BJ (cell line): Measurements from ENCODE around the gene SORCS2. TPM values are rescaled to one million over a fixed set of nuclear protein-coding genes. Genes with fewer than 3 reads are reported as not detected.

ENCODE experiments used
- CTCF ChIA-PET: fragments of 350-600 bp; formaldehyde crosslinking; extraction: SDS; loops from one replicate; lab custom pipeline; 2021; ENCODE audit warnings: antibody characterized with exemption, inconsistent platforms; lab: Yijun Ruan, JAX
- POLR2A ChIA-PET: fragments of 300-600 bp; sonication (Branson Sonifier 250); formaldehyde crosslinking; extraction: SDS; loops from one replicate; lab custom pipeline; 2021; ENCODE audit warnings: antibody characterized with exemption; lab: Charles Lee
- DNase-seq: peaks from one replicate; pipeline ENCODE4 v3.0.0-alpha.2; 2011; ENCODE audit warnings: low read depth
- H3K27me3 ChIP-seq: 2 replicates; pipeline ENCODE4 v1.6.0; 2011; ENCODE audit warnings: low read length; ENCODE audit not compliant: control insufficient read depth, insufficient read depth
- H3K36me3 ChIP-seq: 2 replicates; pipeline ENCODE4 v1.5.1; 2011; ENCODE audit warnings: low read length; ENCODE audit not compliant: control insufficient read depth, insufficient read depth
- H3K4me3 ChIP-seq: 2 replicates; pipeline ENCODE4 v1.5.1; 2011; ENCODE audit warnings: low read depth, mild to moderate bottlenecking, control low read depth, low read length
- polyA plus RNA-seq: library from polyadenylated mRNA; depleted of rRNA; stranded (reverse); fragments of >200 nt; gene quantifications from 2 replicates; pipeline ENCODE4 v1.2.3, GENCODE V29; 2011
- TF ChIP-seq, protein P1 (sequence below): IDR thresholded peaks from 2 replicates; pipeline ENCODE4 v1.5.1; 2011; ENCODE audit warnings: low read depth, mild to moderate bottlenecking, control low read depth, inconsistent platforms, low read length, moderate library complexity; ENCODE audit not compliant: insufficient read depth

Gene SORCS2
- polyA plus RNA-seq, 1 experiment: 0.63 TPM

DNA sequence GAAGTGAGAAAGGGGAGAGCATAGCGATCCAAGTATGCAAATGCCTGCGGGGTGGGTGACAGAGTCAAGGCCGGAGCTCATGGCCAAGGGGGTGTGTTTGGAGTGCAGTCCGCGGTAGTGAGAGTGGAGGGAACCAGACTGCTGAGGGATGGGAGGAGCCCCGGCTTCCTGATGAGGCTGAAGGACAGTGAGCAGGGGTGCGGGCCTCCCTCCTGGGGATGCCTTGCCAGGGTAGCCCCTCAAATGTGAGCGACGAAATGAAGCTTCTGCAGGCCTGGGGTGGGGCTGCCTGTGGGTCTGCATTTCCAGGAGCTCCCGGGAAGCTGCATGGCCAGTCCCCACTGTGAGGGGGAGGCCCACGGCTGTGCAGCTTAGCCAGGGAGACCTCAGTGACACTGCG, 197.4 kb downstream of the SORCS2 start:
- CTCF ChIA-PET: interaction anchor here (0.6 kb wide), 1 partner anchor 63 kb away, joined by 4 read pairs; no protein-coding TSS in a partner anchor
- TF ChIP-seq, protein P1, sequence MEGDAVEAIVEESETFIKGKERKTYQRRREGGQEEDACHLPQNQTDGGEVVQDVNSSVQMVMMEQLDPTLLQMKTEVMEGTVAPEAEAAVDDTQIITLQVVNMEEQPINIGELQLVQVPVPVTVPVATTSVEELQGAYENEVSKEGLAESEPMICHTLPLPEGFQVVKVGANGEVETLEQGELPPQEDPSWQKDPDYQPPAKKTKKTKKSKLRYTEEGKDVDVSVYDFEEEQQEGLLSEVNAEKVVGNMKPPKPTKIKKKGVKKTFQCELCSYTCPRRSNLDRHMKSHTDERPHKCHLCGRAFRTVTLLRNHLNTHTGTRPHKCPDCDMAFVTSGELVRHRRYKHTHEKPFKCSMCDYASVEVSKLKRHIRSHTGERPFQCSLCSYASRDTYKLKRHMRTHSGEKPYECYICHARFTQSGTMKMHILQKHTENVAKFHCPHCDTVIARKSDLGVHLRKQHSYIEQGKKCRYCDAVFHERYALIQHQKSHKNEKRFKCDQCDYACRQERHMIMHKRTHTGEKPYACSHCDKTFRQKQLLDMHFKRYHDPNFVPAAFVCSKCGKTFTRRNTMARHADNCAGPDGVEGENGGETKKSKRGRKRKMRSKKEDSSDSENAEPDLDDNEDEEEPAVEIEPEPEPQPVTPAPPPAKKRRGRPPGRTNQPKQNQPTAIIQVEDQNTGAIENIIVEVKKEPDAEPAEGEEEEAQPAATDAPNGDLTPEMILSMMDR: no peak
- H3K27me3 ChIP-seq: 0 out of 2 replicates have a peak, but pooled peaks cover 2% of the 10 kb centered on the region
- no peaks in the 10 kb centered on the region for H3K36me3 ChIP-seq
- POLR2A ChIA-PET: no interaction called here
- DNase-seq: no peak
- no peak overlapping the region for H3K4me3 ChIP-seq

DNA sequence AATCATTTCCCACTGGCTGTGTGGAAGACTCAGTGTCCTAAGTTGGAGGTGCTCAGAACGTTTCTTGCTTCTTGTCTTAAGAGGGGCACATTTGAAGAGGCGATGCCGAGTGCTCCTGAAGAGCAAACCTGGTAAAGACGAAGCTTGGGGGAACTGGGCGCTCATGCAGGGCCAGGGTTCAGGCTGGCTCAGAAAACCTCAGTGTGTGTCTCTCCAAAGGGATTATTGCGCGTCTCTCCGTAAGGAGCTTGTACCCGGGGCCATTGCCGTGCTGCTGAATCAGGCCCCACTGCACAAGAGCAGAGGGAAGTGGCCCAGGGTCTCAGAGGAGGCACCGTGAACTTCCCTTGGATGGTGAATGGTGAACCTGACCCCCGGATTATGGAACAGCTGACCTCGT, 198.0 kb downstream of the SORCS2 start:
- POLR2A ChIA-PET: no interaction called here
- TF ChIP-seq, protein P1: no peak
- no peak for DNase-seq
- no peak overlapping the region for H3K4me3 ChIP-seq
- no peaks in the 10 kb centered on the region for H3K36me3 ChIP-seq
- 0 out of 2 replicates have a peak, but pooled peaks cover 2% of the 10 kb centered on the region for H3K27me3 ChIP-seq
- CTCF ChIA-PET: no interaction called here

DNA sequence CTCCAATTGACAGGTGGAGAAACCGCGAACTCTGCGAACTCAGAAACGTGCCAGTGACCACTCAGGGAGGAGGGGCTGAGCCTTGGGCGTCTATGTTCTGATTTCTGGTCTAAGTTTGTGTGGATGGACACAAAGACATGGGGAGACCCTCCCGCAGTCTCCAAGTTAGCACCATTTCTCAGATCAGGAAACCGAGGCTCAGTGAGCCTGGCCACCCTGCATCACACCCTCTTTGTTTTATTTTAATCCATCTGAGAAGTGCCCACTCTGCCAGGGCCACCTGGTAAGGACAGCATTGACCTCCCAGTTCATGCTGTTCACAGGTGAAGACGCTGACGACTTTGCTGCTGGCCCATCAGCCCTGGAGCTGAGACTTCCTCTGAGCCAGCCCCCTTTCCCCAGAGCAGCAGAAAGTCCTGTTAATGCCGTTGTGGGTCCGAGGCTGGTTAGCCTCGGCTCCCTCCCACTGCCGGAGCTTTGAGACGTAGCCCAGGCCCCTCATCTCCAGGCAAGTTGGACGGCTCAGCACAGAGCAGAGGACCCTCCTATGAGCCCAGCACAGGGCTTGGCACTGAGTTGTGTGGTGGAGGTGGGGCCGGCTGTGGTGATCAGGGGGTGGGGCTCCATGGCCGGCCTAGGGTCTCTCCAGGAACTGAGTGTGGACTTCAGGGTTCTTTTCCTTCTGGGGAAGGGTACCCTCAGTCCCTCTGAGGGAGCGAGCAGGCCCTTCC, 198.7 kb downstream of the SORCS2 start:
- no peak for DNase-seq
- H3K36me3 ChIP-seq: no peaks in the 10 kb centered on the region
- peaks cover 5% of the 10 kb centered on the region for H3K27me3 ChIP-seq
- TF ChIP-seq, protein P1: no peak
- ChIA-PET POLR2A (no interaction called here), CTCF (interaction anchor here (1.1 kb wide), 1 partner anchor 10 kb away, joined by 4 read pairs; no protein-coding TSS in a partner anchor)
- H3K4me3 ChIP-seq: no peak overlapping the region

DNA sequence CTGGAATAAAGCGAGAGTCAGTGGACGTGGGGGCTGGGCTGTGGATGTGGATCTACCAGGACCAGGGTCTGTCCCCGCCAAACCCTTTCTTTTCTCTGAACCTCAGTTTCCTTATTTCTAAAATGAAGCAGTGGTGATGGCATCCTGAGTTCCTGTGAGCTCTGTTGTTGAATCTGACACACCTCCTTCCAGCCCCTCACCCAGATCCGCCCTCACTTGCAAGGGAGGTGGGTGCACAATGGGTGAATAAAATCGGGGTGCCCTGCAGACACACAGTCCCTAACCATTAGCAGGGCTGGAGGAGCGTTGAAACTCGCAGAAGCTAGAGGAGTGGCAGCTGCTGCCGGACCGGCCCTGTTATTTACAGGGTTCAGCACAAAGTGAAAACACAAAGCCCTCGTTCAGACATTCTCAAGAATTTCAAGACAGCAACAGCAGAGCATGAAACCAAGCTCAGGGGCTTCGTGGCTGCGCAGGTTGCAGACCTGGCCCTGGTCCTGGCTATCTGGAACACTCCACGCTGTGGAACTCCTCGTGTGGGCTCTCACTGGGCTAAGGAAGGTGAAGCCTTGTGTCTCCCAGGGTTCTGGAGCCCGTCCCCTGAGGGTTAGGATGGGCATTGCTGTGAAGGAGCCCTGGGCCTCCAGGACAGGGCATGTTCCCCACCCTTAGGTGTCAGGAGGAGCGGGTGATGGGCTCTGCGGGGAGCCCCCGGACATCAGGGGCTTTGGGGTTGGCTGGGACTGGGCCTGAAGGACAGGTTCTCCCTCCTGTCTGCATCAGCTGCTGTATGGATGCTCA, 199.5 kb downstream of the SORCS2 start:
- CTCF ChIA-PET: interaction anchor here (1.1 to 1.4 kb wide), 2 partner anchors 11 to 200 kb away, joined by 4 to 6 read pairs; partner anchors contain the start of gene SORCS2
- POLR2A ChIA-PET: no interaction called here
- peaks cover 5% of the 10 kb centered on the region for H3K27me3 ChIP-seq

More for the DNA sequence above, 199.5 kb downstream of the SORCS2 start:
- TF ChIP-seq, protein P1: no peak
- Histone ChIP-seq H3K4me3 (no peak overlapping the region), H3K36me3 (no peaks in the 10 kb centered on the region)
- no peak for DNase-seq
